IPS-NIHi7 (cell line): ENCODE measurements around the gene PEX10.

ENCODE experiments used
- DNase-seq: peaks from one replicate; pipeline ENCODE4 v3.0.0; 2012; ENCODE audit warnings: mixed read lengths; ENCODE audit errors: extremely low spot score

Gene PEX10

GRCh38 chr1:2375246-2375922 lies 37.0 kb downstream of the PEX10 start:
- DNase-seq: no peak

GRCh38 chr1:2374252-2375155 lies 37.9 kb downstream of the PEX10 start:
- DNase-seq: no peak

GRCh38 chr1:2373551-2374251 lies 38.7 kb downstream of the PEX10 start:
- DNase-seq: no peak

GRCh38 chr1:2372551-2373490 lies 39.5 kb downstream of the PEX10 start:
- DNase-seq: no peak

- no peak for DNase-seq
Measured at GRCh38 chr1:2368053-2368744, 44.2 kb downstream of the PEX10 start.

GRCh38 chr1:2363847-2364513 lies 48.4 kb downstream of the PEX10 start:
- no peak for DNase-seq

- DNase-seq: no peak
Measured at GRCh38 chr1:2360588-2361364, 51.6 kb downstream of the PEX10 start.

- no peak for DNase-seq
Measured at GRCh38 chr1:2358651-2359640, 53.4 kb downstream of the PEX10 start.

- no peak for DNase-seq
Measured at GRCh38 chr1:2358072-2358471, 54.3 kb downstream of the PEX10 start.

GRCh38 chr1:2356911-2357845 lies 55.2 kb downstream of the PEX10 start:
- no peak for DNase-seq

- no peak for DNase-seq
Measured at GRCh38 chr1:2356401-2356800, 56.0 kb downstream of the PEX10 start.

GRCh38 chr1:2355373-2356261 lies 56.7 kb downstream of the PEX10 start:
- DNase-seq: no peak

GRCh38 chr1:2354511-2355372 lies 57.6 kb downstream of the PEX10 start:
- no peak for DNase-seq
